A673 (cell line): ENCODE measurements around the gene SLC22A17. TPM values are rescaled to one million over a fixed set of nuclear protein-coding genes. Genes with fewer than 3 reads are reported as not detected.

Source experiments
- BruUV-seq: library from RNA; stranded (reverse); fragments of 400-500 nt; replicated peaks from 2 replicates; lab custom pipeline; 2021; lab: Mats Ljungman, UMichigan
- CTCF ChIA-PET: fragments of 300-600 bp; sonication (Branson Sonifier 250); formaldehyde crosslinking; loops from one replicate; lab custom pipeline; 2022; ENCODE audit warnings: antibody characterized with exemption; lab: Charles Lee
- POLR2A ChIA-PET: fragments of 300-600 bp; sonication (Branson Sonifier 250); formaldehyde crosslinking; loops from one replicate; lab custom pipeline; 2022; ENCODE audit warnings: antibody characterized with exemption; ENCODE audit not compliant: low non-redundant PET; lab: Charles Lee
- DNase-seq: peaks from one replicate; pipeline ENCODE4 v3.0.0-alpha.2; 2015; ENCODE audit warnings: low spot score
- H3K27ac ChIP-seq: fragments of 200-600 bp; sonication (generic); 2 replicates; pipeline ENCODE4 v1.5.1; 2016; ENCODE audit warnings: mixed run types, low read depth, mild to moderate bottlenecking, mixed read lengths, antibody characterized with exemption, low read length; ENCODE audit not compliant: poor library complexity, severe bottlenecking
- H3K27me3 ChIP-seq: fragments of 200-600 bp; sonication (generic); replicated peaks from 2 replicates; pipeline ENCODE4 v1.6.1; 2017; ENCODE audit warnings: mixed run types, low read depth, mild to moderate bottlenecking, mixed read lengths, antibody characterized with exemption, low read length; ENCODE audit not compliant: insufficient read depth, poor library complexity
- H3K36me3 ChIP-seq: fragments of 200-600 bp; sonication (generic); 2 replicates; pipeline ENCODE4 v1.6.1; 2016; ENCODE audit warnings: mixed run types, mild to moderate bottlenecking, mixed read lengths, antibody characterized with exemption, low read length; ENCODE audit not compliant: insufficient read depth, poor library complexity, severe bottlenecking
- H3K4me1 ChIP-seq: fragments of 200-600 bp; sonication (generic); 2 replicates; pipeline ENCODE4 v1.6.1; 2017; ENCODE audit warnings: mixed run types, mild to moderate bottlenecking, mixed read lengths, antibody characterized with exemption, low read length; ENCODE audit not compliant: insufficient read depth, poor library complexity, severe bottlenecking
- H3K4me3 ChIP-seq: fragments of 200-600 bp; sonication (generic); 2 replicates; pipeline ENCODE4 v1.5.1; 2016; ENCODE audit warnings: low read depth, mixed run types, mild to moderate bottlenecking, mixed read lengths, low read length; ENCODE audit not compliant: poor library complexity, severe bottlenecking
- H3K9me3 ChIP-seq: fragments of 200-600 bp; sonication (generic); 2 replicates; pipeline ENCODE4 v1.6.1; 2016; ENCODE audit warnings: mixed run types, low read depth, mild to moderate bottlenecking, mixed read lengths, antibody characterized with exemption, low read length; ENCODE audit not compliant: poor library complexity, severe bottlenecking
- CTCF ChIP-seq: fragments of 300-800, 200-600 bp; sonication (generic); conservative IDR thresholded peaks from 2 replicates; pipeline ENCODE4 v1.5.1; 2017; ENCODE audit warnings: low read depth, mild to moderate bottlenecking, antibody characterized with exemption, low read length, moderate library complexity, mixed read lengths
- EZH2 ChIP-seq: fragments of 200-600 bp; sonication (generic); IDR thresholded peaks from 2 replicates; pipeline ENCODE4 v1.6.1; 2017; ENCODE audit warnings: borderline replicate concordance, low read depth, mild to moderate bottlenecking, mixed read lengths, antibody characterized with exemption, low read length; ENCODE audit not compliant: poor library complexity, severe bottlenecking
- intact Hi-C: fragments of 100-400 bp; cut with micrococcal nuclease; formaldehyde crosslinking; loops from one replicate; pipeline ENCODE4 v1.10.0; 2022; ENCODE audit not compliant: unreplicated experiment
- total RNA-seq: library from RNA; stranded (reverse); gene quantifications from 2 replicates; pipeline ENCODE4 v1.2.3, GENCODE V29; 2021

SLC22A17 gene
- total RNA-seq, 1 experiment from 2014 or later = 23.0 TPM

- TF ChIP-seq EZH2 (no peak), CTCF (no peak)
- Histone ChIP-seq H3K4me1 (peaks cover 3% of the 10 kb centered on the region), H3K9me3 (no peaks in the 10 kb centered on the region), H3K36me3 (no peaks in the 10 kb centered on the region), H3K27ac (no peak overlapping the region), H3K27me3 (no peaks in the 10 kb centered on the region), H3K4me3 (no peak overlapping the region)
- DNase-seq = no peak
- ChIA-PET POLR2A (interaction anchor here (0.7 kb wide), 1 partner anchor 10 kb away, joined by 3 read pairs; no protein-coding TSS in a partner anchor), CTCF (no interaction called here)
- intact Hi-C loops = loop anchor here (5.0 kb wide), 1 partner anchor 115 kb away; no protein-coding TSS in a partner anchor
- BruUV-seq = no TSS peak
Observed at GRCh38 chr14:23381871-23382270, 29.2 kb upstream of the SLC22A17 start.

- H3K36me3 ChIP-seq = no peaks in the 10 kb centered on the region
- no peak for DNase-seq
- no peak overlapping the region for H3K4me3 ChIP-seq
- intact Hi-C loops = loop anchor here (1.0 to 5.0 kb wide), 2 partner anchors 53 to 114 kb away; no protein-coding TSS in a partner anchor
- ChIA-PET POLR2A (no interaction called here), CTCF (interaction anchor here (0.5 kb wide), 1 partner anchor 75 kb away, joined by 4 read pairs; no protein-coding TSS in a partner anchor)
- TF ChIP-seq CTCF (no peak), EZH2 (no peak)
- no TSS peak for BruUV-seq
- no peaks in the 10 kb centered on the region for H3K9me3 ChIP-seq
- no peaks in the 10 kb centered on the region for H3K27me3 ChIP-seq
- H3K27ac ChIP-seq = no peak overlapping the region
- H3K4me1 ChIP-seq = peaks cover 8% of the 10 kb centered on the region
Observed at GRCh38 chr14:23380976-23381375, 28.3 kb upstream of the SLC22A17 start.

GRCh38 chr14:23380197-23380914 lies 27.7 kb upstream of the SLC22A17 start:
- Histone ChIP-seq H3K4me3 (no peak overlapping the region), H3K27me3 (no peaks in the 10 kb centered on the region), H3K36me3 (no peaks in the 10 kb centered on the region), H3K9me3 (no peaks in the 10 kb centered on the region), H3K4me1 (peaks cover 8% of the 10 kb centered on the region), H3K27ac (no peak overlapping the region)
- BruUV-seq = no TSS peak
- intact Hi-C loops = loop anchor here (1.0 to 5.0 kb wide), 2 partner anchors 52 to 113 kb away; no protein-coding TSS in a partner anchor
- ChIA-PET POLR2A (no interaction called here), CTCF (interaction anchor here (0.5 to 1.5 kb wide), 5 partner anchors 8 to 162 kb away, joined by 3 to 6 read pairs (median 4); partner anchors contain the start of gene PABPN1)
- DNase-seq = no peak
- no peak for TF ChIP-seq EZH2
- no peak for TF ChIP-seq CTCF
